SK-N-SH (cell line): ENCODE data around the gene SLC22A23. TPM values are rescaled to one million over a fixed set of nuclear protein-coding genes. Genes with fewer than 3 reads are reported as not detected.

Experiments used
- CTCF ChIA-PET: fragments of 300-600, 350-600 bp; formaldehyde crosslinking; extraction: SDS; loops from one replicate; lab custom pipeline; 2021; lab: Yijun Ruan, JAX
- POLR2A ChIA-PET: fragments of 350-600 bp; sonication (Branson Sonifier 250); formaldehyde crosslinking; extraction: SDS; loops from one replicate; lab custom pipeline; 2020; ENCODE audit warnings: antibody characterized with exemption, inconsistent platforms; lab: Yijun Ruan, JAX
- DNase-seq: peaks from one replicate; pipeline ENCODE4 v3.0.0; 2012
- H2AFZ ChIP-seq: fragments of 200-600 bp; sonication (generic); 2 replicates; pipeline ENCODE4 v1.8.1; 2016; ENCODE audit warnings: antibody characterized with exemption, mild to moderate bottlenecking, low read depth
- H3F3A ChIP-seq: fragments of 200-600 bp; sonication (generic); replicated peaks from 2 replicates; pipeline ENCODE3; 2016; ENCODE audit warnings: antibody characterized with exemption, mild to moderate bottlenecking; ENCODE audit not compliant: insufficient read depth
- H3K27ac ChIP-seq, 2 experiments: fragments of 200-500 bp in 1 of 2; fragments of 200-600 bp in 1 of 2; sonication (Bioruptor generic) in 1 of 2; sonication (generic), shearing (Covaris generic) in 1 of 2; 2 replicates each; pipeline versions ENCODE4 v1.5.1 to v1.6.1; 2014 to 2016; ENCODE audit warnings: low read depth in 2 of 2, inconsistent platforms in 1 of 2, low read length in 1 of 2, mild to moderate bottlenecking in 1 of 2, mixed read lengths in 1 of 2
- H3K27me3 ChIP-seq: fragments of 200-600 bp; sonication (generic), shearing (Covaris generic); 2 replicates; pipeline ENCODE4 v1.6.1; 2016; ENCODE audit warnings: mixed run types; ENCODE audit not compliant: insufficient read depth
- H3K36me3 ChIP-seq, 2 experiments: fragments of 200-500 bp in 1 of 2; fragments of 200-600 bp in 1 of 2; sonication (Bioruptor generic) in 1 of 2; sonication (generic) in 1 of 2; replicated peaks in 1 of 2; 2 replicates each; pipeline versions ENCODE3 to v1.5.1; 2014 to 2016; ENCODE audit warnings: low read length in 1 of 2, mild to moderate bottlenecking in 1 of 2; ENCODE audit not compliant: insufficient read depth in 2 of 2, control insufficient read depth in 1 of 2
- H3K4me1 ChIP-seq, 2 experiments: fragments of 200-500 bp in 1 of 2; fragments of 200-600 bp in 1 of 2; sonication (Bioruptor generic) in 1 of 2; sonication (generic), shearing (Covaris generic) in 1 of 2; 2 replicates each; pipeline versions ENCODE4 v1.5.1 to v1.6.1; 2014 to 2016; ENCODE audit warnings: low read depth in 1 of 2, low read length in 1 of 2, mixed run types in 1 of 2; ENCODE audit not compliant: insufficient read depth in 2 of 2, control insufficient read depth in 1 of 2
- H3K4me2 ChIP-seq: fragments of 200-600 bp; sonication (generic), shearing (Covaris generic); 2 replicates; pipeline ENCODE4 v1.6.1; 2017; ENCODE audit warnings: mixed run types
- H3K4me3 ChIP-seq, 2 experiments: fragments of 200-500 bp in 1 of 2; fragments of 200-600 bp in 1 of 2; sonication (Bioruptor generic) in 1 of 2; sonication (generic), shearing (Covaris generic) in 1 of 2; 2 replicates each; pipeline versions ENCODE4 v1.5.1 to v1.8.1; 2014 to 2016; ENCODE audit warnings: low read depth in 2 of 2, inconsistent platforms in 1 of 2, low read length in 1 of 2, mild to moderate bottlenecking in 1 of 2, mixed read lengths in 1 of 2, moderate library complexity in 1 of 2
- H3K79me2 ChIP-seq: fragments of 200-600 bp; sonication (generic); 2 replicates; pipeline ENCODE4 v1.8.1; 2017; ENCODE audit warnings: mild to moderate bottlenecking; ENCODE audit not compliant: insufficient read depth
- H3K9ac ChIP-seq: fragments of 200-600 bp; sonication (generic); 2 replicates; pipeline ENCODE4 v1.6.1; 2017; ENCODE audit warnings: mixed run types
- H3K9me2 ChIP-seq: fragments of 200-600 bp; sonication (generic); 2 replicates; pipeline ENCODE4 v1.6.1; 2017; ENCODE audit warnings: mixed run types
- H3K9me3 ChIP-seq: fragments of 200-600 bp; sonication (generic); 2 replicates; pipeline ENCODE4 v1.6.1; 2017; ENCODE audit warnings: mixed run types, mild to moderate bottlenecking, moderate library complexity
- H4K20me1 ChIP-seq: fragments of 200-600 bp; sonication (generic); 2 replicates; pipeline ENCODE4 v1.6.1; 2017; ENCODE audit warnings: mild to moderate bottlenecking, mixed run types; ENCODE audit not compliant: insufficient read depth
- EP300 ChIP-seq, 2 experiments: IDR thresholded peaks; 2 replicates each; pipeline versions ENCODE4 v1.4.0 to v1.6.1; 2012; ENCODE audit warnings: borderline replicate concordance in 1 of 2, low read depth in 1 of 2, low read length in 1 of 2
- EZH2phosphoT487 ChIP-seq: fragments of 200-600 bp; sonication (generic); IDR thresholded peaks from 2 replicates; pipeline ENCODE4 v1.6.1; 2017; ENCODE audit warnings: low read depth, mixed run types, mild to moderate bottlenecking, antibody characterized with exemption, moderate library complexity, borderline replicate concordance
- FOXJ3 ChIP-seq: sonication (generic); formaldehyde crosslinking; IDR thresholded peaks from 2 replicates; pipeline ENCODE4 v1.5.1; 2020; ENCODE audit warnings: mild to moderate bottlenecking, missing genetic modification reagents
- GABPA ChIP-seq: IDR thresholded peaks from 2 replicates; pipeline ENCODE4 v1.4.0; 2012; ENCODE audit warnings: low read depth, mild to moderate bottlenecking
- GATA2 ChIP-seq: sonication (generic); formaldehyde crosslinking; IDR thresholded peaks from 2 replicates; pipeline ENCODE4 v1.5.0; 2020; ENCODE audit warnings: mild to moderate bottlenecking, missing genetic modification reagents
- JUND ChIP-seq: IDR thresholded peaks from 2 replicates; pipeline ENCODE4 v1.4.0; 2012
- MEF2A ChIP-seq: IDR thresholded peaks from 2 replicates; pipeline ENCODE4 v1.4.0; 2012; ENCODE audit warnings: low read depth, borderline replicate concordance
- MXI1 ChIP-seq: IDR thresholded peaks from 2 replicates; pipeline ENCODE4 v1.6.1; 2012; ENCODE audit warnings: mild to moderate bottlenecking, low read depth, low read length, improper control_type of control experiment
- RFX5 ChIP-seq: IDR thresholded peaks from 2 replicates; pipeline ENCODE4 v1.6.1; 2012; ENCODE audit warnings: mild to moderate bottlenecking, improper control_type of control experiment, low read length
- RXRA ChIP-seq: IDR thresholded peaks from 2 replicates; pipeline ENCODE4 v1.4.0; 2012; ENCODE audit warnings: low read depth, mild to moderate bottlenecking, borderline replicate concordance
- SMC3 ChIP-seq: IDR thresholded peaks from 2 replicates; pipeline ENCODE4 v1.6.1; 2012; ENCODE audit warnings: low read depth, low read length, improper control_type of control experiment
- TAF1 ChIP-seq: IDR thresholded peaks from 2 replicates; pipeline ENCODE4 v1.6.1; 2012; ENCODE audit warnings: low read depth, mild to moderate bottlenecking, low read length, moderate library complexity, borderline replicate concordance
- TCF12 ChIP-seq: IDR thresholded peaks from 2 replicates; pipeline ENCODE4 v1.4.0; 2012
- USF2 ChIP-seq: fragments of 150-350 bp; IDR thresholded peaks from 2 replicates; pipeline ENCODE4 v1.6.1; 2017; ENCODE audit warnings: antibody characterized with exemption, low read length, low read depth, borderline replicate concordance
- YY1 ChIP-seq: IDR thresholded peaks from 2 replicates; pipeline ENCODE4 v1.4.0; 2012; ENCODE audit warnings: low read depth, mild to moderate bottlenecking
- WGBS: methylation state at CpG from one replicate; pipeline ENCODE4 v1.1.6; 2017; ENCODE audit warnings: low lambda C conversion rate; 5-methylcytosine and 5-hydroxymethylcytosine counted together
- polyA plus RNA-seq, 3 experiments: library from polyadenylated mRNA; depleted of rRNA; stranded (reverse); fragments of >200 nt; gene quantifications; 2 replicates each; pipeline ENCODE4 v1.2.3, GENCODE V29; 2012
- TF ChIP-seq, protein P1 (sequence below): IDR thresholded peaks from 2 replicates; pipeline ENCODE4 v1.4.0; 2012; ENCODE audit warnings: low read depth, borderline replicate concordance
- TF ChIP-seq, protein P2 (sequence below): IDR thresholded peaks from 2 replicates; pipeline ENCODE4 v1.6.1; 2012; ENCODE audit warnings: mild to moderate bottlenecking, low read depth, low read length, moderate library complexity

The SLC22A23 gene
- polyA plus RNA-seq, 1 of the 3 experiments (the other 2 are of a cell fraction) = not detected

- Histone ChIP-seq H3K4me2 (no peak overlapping the region), H3K4me3 (no peak overlapping the region), H3K27ac (no peak overlapping the region), H3F3A (no peaks in the 10 kb centered on the region), H3K9me2 (no peaks in the 10 kb centered on the region), H3K36me3 (no peaks in the 10 kb centered on the region), H4K20me1 (no peaks in the 10 kb centered on the region), H3K79me2 (no peaks in the 10 kb centered on the region), H3K9me3 (no peaks in the 10 kb centered on the region), H3K9ac (no peak overlapping the region), H2AFZ (no peak overlapping the region), H3K4me1 (no peaks in the 10 kb centered on the region), H3K27me3 (peaks cover 29% of the 10 kb centered on the region; the same call in 1 of the 2 replicates)
- no peak for TF ChIP-seq EZH2phosphoT487
- TF ChIP-seq YY1 = no peak
- no peak for TF ChIP-seq EP300 (IDR thresholded peaks at IDR 0.05; ENCODE audit: borderline replicate concordance in 1 of 2, low read depth in 1 of 2, low read length in 1 of 2)
- TF ChIP-seq, protein P1, sequence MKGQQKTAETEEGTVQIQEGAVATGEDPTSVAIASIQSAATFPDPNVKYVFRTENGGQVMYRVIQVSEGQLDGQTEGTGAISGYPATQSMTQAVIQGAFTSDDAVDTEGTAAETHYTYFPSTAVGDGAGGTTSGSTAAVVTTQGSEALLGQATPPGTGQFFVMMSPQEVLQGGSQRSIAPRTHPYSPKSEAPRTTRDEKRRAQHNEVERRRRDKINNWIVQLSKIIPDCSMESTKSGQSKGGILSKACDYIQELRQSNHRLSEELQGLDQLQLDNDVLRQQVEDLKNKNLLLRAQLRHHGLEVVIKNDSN = no peak
- no peak for TF ChIP-seq USF2
- no peak for TF ChIP-seq SMC3
- no peak for TF ChIP-seq GABPA
- TF ChIP-seq TCF12 = no peak
- no peak for TF ChIP-seq RXRA
- no peak for TF ChIP-seq GATA2 (CRISPR knock-in tag)
- TF ChIP-seq TAF1 = no peak
- TF ChIP-seq, protein P2, sequence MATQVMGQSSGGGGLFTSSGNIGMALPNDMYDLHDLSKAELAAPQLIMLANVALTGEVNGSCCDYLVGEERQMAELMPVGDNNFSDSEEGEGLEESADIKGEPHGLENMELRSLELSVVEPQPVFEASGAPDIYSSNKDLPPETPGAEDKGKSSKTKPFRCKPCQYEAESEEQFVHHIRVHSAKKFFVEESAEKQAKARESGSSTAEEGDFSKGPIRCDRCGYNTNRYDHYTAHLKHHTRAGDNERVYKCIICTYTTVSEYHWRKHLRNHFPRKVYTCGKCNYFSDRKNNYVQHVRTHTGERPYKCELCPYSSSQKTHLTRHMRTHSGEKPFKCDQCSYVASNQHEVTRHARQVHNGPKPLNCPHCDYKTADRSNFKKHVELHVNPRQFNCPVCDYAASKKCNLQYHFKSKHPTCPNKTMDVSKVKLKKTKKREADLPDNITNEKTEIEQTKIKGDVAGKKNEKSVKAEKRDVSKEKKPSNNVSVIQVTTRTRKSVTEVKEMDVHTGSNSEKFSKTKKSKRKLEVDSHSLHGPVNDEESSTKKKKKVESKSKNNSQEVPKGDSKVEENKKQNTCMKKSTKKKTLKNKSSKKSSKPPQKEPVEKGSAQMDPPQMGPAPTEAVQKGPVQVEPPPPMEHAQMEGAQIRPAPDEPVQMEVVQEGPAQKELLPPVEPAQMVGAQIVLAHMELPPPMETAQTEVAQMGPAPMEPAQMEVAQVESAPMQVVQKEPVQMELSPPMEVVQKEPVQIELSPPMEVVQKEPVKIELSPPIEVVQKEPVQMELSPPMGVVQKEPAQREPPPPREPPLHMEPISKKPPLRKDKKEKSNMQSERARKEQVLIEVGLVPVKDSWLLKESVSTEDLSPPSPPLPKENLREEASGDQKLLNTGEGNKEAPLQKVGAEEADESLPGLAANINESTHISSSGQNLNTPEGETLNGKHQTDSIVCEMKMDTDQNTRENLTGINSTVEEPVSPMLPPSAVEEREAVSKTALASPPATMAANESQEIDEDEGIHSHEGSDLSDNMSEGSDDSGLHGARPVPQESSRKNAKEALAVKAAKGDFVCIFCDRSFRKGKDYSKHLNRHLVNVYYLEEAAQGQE = no peak
- TF ChIP-seq MXI1 = no peak
- TF ChIP-seq RFX5 = no peak
- no peak for TF ChIP-seq FOXJ3
- no peak for TF ChIP-seq JUND
- TF ChIP-seq MEF2A = no peak
- POLR2A ChIA-PET = no interaction called here
- WGBS = 21% methylated on average over 4 of the region's 4 CpGs
- CTCF ChIA-PET = no interaction called here
- DNase-seq = no peak
These were observed 26.0 kb upstream of the SLC22A23 start for GRCh38 chr6:3482869-3483268.
